PC-3 (cell line): ENCODE measurements around the gene TANC1.

Experiments used
- CTCF ChIP-seq: fragments of 300-600 bp; sonication (generic); conservative IDR thresholded peaks from 2 replicates; pipeline ENCODE4 v1.5.1; 2017; ENCODE audit warnings: antibody characterized with exemption, low read depth, mild to moderate bottlenecking, low read length
- EZH2 ChIP-seq: fragments of 300-600 bp; sonication (generic); IDR thresholded peaks from one replicate; pipeline ENCODE4 v1.6.1; 2017; ENCODE audit warnings: antibody characterized with exemption, mild to moderate bottlenecking, low read length; ENCODE audit not compliant: unreplicated experiment

GRCh38 chr2:158965107-158965506 lies 3.3 kb upstream of the TANC1 start:
- TF ChIP-seq CTCF, result no peak
- TF ChIP-seq EZH2, result no peak
